Fibroblast of skin of right quadriceps (primary cell): Measurements from ENCODE around the gene ARF5.
A peak's percentile ranks its signal among the peaks of the same experiment; 100 is the strongest.
"Not testable (repeated sequence)": the region's sequence is repeated elsewhere in the genome, so short reads cannot be mapped to it uniquely, and the experiment has no call there.

ENCODE experiments used
- DNase-seq: peaks from one replicate; pipeline ENCODE4 v3.0.0-alpha.2; 2013

Gene ARF5

GRCh38 chr7:127588019-127588696, at the start of gene ARF5:
TSS of gene ARF5 (plus strand) at chr7:127588411. CDS start at chr7:127588499, 88 bp downstream.
- peak; percentile 84 for DNase-seq

GRCh38 chr7:127539116-127539515, 49.1 kb upstream of the ARF5 start:
- DNase-seq, result no peak

- DNase-seq, result not testable (repeated sequence)
Observed at GRCh38 chr7:127540461-127540860, 47.8 kb upstream of the ARF5 start.

- DNase-seq, result no peak
Observed at GRCh38 chr7:127541548-127541947, 46.7 kb upstream of the ARF5 start.

GRCh38 chr7:127546313-127546712, 41.9 kb upstream of the ARF5 start:
- no peak for DNase-seq

GRCh38 chr7:127550247-127550646, 38.0 kb upstream of the ARF5 start:
- DNase-seq, result no peak

- no peak for DNase-seq
Observed at GRCh38 chr7:127551941-127552340, 36.3 kb upstream of the ARF5 start.

- no peak for DNase-seq
Observed at GRCh38 chr7:127556404-127556803, 31.8 kb upstream of the ARF5 start.

GRCh38 chr7:127557803-127558202, 30.4 kb upstream of the ARF5 start:
- no peak for DNase-seq

GRCh38 chr7:127566242-127566641, 22.0 kb upstream of the ARF5 start:
- DNase-seq, result no peak

GRCh38 chr7:127568034-127568433, 20.2 kb upstream of the ARF5 start:
- not testable (repeated sequence) for DNase-seq

GRCh38 chr7:127571741-127572505, 16.3 kb upstream of the ARF5 start:
- no peak for DNase-seq

GRCh38 chr7:127578036-127578684, 10.1 kb upstream of the ARF5 start:
- peak; percentile 42 for DNase-seq

- peak; percentile 32 for DNase-seq
Observed at GRCh38 chr7:127578711-127579275, 9.4 kb upstream of the ARF5 start.

GRCh38 chr7:127580612-127581011, 7.6 kb upstream of the ARF5 start:
- no peak for DNase-seq

- DNase-seq, result peak; percentile 5
Observed at GRCh38 chr7:127581716-127582115, 6.5 kb upstream of the ARF5 start.

GRCh38 chr7:127582361-127582760, 5.8 kb upstream of the ARF5 start:
- no peak for DNase-seq

GRCh38 chr7:127584648-127585043, 3.6 kb upstream of the ARF5 start:
- DNase-seq, result no peak

- DNase-seq, result peak; percentile 86
Observed at GRCh38 chr7:127585044-127585953, 2.9 kb upstream of the ARF5 start, which contains the start of gene GCC1. TSS of gene GCC1 (minus strand) at chr7:127585596. CDS start at chr7:127585182, 414 bp downstream.

GRCh38 chr7:127586346-127586745, 1.9 kb upstream of the ARF5 start:
- DNase-seq, result no peak

GRCh38 chr7:127587663-127588018, 570 bp upstream of the ARF5 start:
- DNase-seq, result no peak
